ENCODE results near the gene CRYGA.
"Not testable (repeated sequence)": the region's sequence is repeated elsewhere in the genome, so short reads cannot be mapped to it uniquely, and the experiment has no call there.

CRYGA gene

DNA sequence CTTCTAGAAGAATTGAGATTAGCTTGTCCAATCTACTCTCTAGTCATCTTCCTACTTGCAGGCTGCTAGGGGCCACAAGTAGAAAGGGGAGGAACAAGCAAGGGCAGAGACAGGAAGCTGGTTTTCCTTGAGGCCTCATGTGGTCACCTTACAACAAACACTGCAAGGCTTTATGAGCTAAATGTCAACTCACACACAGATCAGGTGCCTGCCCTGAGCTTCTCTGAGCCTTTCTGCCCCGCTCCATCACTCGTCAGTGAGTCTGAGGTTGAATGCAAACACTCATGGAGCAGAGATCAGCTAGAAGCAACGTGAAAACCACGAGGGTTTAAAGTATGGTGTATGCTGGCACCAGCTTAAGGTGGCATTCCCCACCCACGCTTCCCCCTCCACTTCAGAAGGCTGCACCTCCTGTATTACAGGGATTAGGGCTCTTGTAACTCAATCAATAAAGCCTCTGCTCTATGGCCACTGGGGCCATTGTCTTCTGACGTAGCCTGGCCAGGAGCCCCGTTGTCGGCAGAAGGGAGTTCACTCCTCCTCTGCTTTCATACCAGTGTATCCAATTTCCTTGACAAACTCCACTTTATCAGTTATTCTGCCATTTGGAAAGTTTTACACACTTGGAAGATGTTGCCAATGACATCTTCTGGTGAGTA, 28.3 kb downstream of the CRYGA start:
- TF ChIP-seq, protein P1, sequence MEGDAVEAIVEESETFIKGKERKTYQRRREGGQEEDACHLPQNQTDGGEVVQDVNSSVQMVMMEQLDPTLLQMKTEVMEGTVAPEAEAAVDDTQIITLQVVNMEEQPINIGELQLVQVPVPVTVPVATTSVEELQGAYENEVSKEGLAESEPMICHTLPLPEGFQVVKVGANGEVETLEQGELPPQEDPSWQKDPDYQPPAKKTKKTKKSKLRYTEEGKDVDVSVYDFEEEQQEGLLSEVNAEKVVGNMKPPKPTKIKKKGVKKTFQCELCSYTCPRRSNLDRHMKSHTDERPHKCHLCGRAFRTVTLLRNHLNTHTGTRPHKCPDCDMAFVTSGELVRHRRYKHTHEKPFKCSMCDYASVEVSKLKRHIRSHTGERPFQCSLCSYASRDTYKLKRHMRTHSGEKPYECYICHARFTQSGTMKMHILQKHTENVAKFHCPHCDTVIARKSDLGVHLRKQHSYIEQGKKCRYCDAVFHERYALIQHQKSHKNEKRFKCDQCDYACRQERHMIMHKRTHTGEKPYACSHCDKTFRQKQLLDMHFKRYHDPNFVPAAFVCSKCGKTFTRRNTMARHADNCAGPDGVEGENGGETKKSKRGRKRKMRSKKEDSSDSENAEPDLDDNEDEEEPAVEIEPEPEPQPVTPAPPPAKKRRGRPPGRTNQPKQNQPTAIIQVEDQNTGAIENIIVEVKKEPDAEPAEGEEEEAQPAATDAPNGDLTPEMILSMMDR (IDR thresholded peaks at IDR 0.05; ENCODE audit: insufficient read depth, low read length, missing control alignments), result no peak
- H3K4me3 ChIP-seq (ENCODE audit: low read depth, low read length), result no peak overlapping the region
- no peak for DNase-seq (ENCODE audit: low read depth, low spot score)
- CTCF ChIA-PET, result no interaction called here
- POLR2A ChIA-PET, result no interaction called here

- H3K4me3 ChIP-seq (ENCODE audit: low read depth, low read length), result no peak overlapping the region
- CTCF ChIA-PET, result interaction anchor here (1.2 kb wide), 1 partner anchor 45 kb away, joined by 3 read pairs; no protein-coding TSS in a partner anchor
- POLR2A ChIA-PET, result no interaction called here
- TF ChIP-seq, protein P1 (IDR thresholded peaks at IDR 0.05; ENCODE audit: insufficient read depth, low read length, missing control alignments), result no peak
- DNase-seq (ENCODE audit: low read depth, low spot score), result no peak
Observed at GRCh38 chr2:208130712-208131110, 32.7 kb downstream of the CRYGA start.

GRCh38 chr2:208129744-208130711, 33.4 kb downstream of the CRYGA start, which contains the start of gene CRYGC:
TSS of gene CRYGC (minus strand) at chr2:208129828. CDS start at chr2:208129792, 36 bp downstream.
- TF ChIP-seq, protein P1 (IDR thresholded peaks at IDR 0.05; ENCODE audit: insufficient read depth, low read length, missing control alignments), result no peak
- H3K4me3 ChIP-seq (ENCODE audit: low read depth, low read length), result no peak within 1 kb of the TSS
- no peak for DNase-seq (ENCODE audit: low read depth, low spot score)
- ChIA-PET POLR2A (no interaction called here), CTCF (interaction anchor here (1.2 kb wide), 1 partner anchor 45 kb away, joined by 3 read pairs; no protein-coding TSS in a partner anchor)

GRCh38 chr2:208128136-208128535, 35.3 kb downstream of the CRYGA start:
- POLR2A ChIA-PET, result no interaction called here

GRCh38 chr2:208127090-208127489, 36.3 kb downstream of the CRYGA start:
- DNase-seq (ENCODE audit: low read depth, low spot score), result no peak
- no peak overlapping the region for H3K4me3 ChIP-seq (ENCODE audit: low read depth, low read length)
- POLR2A ChIA-PET, result no interaction called here
- TF ChIP-seq, protein P1 (IDR thresholded peaks at IDR 0.05; ENCODE audit: insufficient read depth, low read length, missing control alignments), result no peak
- CTCF ChIA-PET, result no interaction called here

More at GRCh38 chr2:208128136-208128535, 35.3 kb downstream of the CRYGA start:
- H3K4me3 ChIP-seq (ENCODE audit: low read depth, low read length), result no peak overlapping the region
- CTCF ChIA-PET, result interaction anchor here (1.7 kb wide), 1 partner anchor 48 kb away, joined by 7 read pairs; no protein-coding TSS in a partner anchor
- DNase-seq (ENCODE audit: low read depth, low spot score), result no peak
- TF ChIP-seq, protein P1 (IDR thresholded peaks at IDR 0.05; ENCODE audit: insufficient read depth, low read length, missing control alignments), result no peak

GRCh38 chr2:208125251-208125650, 38.1 kb downstream of the CRYGA start:
- TF ChIP-seq, protein P1 (IDR thresholded peaks at IDR 0.05; ENCODE audit: insufficient read depth, low read length, missing control alignments), result no peak
- CTCF ChIA-PET, result interaction anchor here (1.0 to 1.8 kb wide), 2 partner anchors 17 to 85 kb away, joined by 3 to 4 read pairs; no protein-coding TSS in a partner anchor
- POLR2A ChIA-PET, result no interaction called here
- no peak overlapping the region for H3K4me3 ChIP-seq (ENCODE audit: low read depth, low read length)
- DNase-seq (ENCODE audit: low read depth, low spot score), result no peak

DNA sequence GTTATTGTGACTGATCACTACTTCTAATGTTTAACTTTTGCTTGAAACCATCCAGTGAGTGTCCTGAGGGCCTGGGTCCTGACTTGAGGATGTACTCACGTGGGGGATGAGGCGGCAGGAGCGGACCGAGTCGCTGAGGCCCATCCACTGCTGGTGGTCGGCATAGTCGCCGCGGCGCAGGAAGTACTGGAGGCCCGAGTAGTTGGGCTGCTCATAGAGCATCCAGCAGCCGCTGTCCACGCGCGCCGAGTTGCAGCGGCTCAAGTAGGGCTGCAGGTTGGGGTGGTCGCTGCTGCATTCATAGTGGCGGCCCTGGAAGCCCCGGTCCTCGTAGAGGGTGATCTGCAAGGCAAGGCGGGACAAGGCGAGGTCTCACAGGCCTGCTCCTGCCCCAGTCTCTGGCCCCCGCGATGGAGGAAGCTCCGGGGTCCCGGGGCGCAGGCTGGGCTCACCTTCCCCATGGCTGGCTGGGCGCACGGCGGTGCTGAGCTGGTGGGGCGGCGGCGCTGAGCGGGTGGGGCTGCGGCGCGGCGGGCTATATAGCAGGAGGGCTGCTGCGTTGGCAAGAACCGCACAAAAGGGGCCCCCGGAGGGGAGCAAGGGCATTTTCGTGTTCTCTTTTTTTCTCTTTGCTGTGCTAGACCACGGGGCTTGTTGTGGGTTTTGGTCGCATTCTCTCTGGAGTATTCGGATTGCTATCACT, 39.2 kb downstream of the CRYGA start, which contains the start of gene CRYGD:
CRYGD (minus strand) TSS at position 512 of the 703 bp plus-strand sequence; CDS start at position 461, 51 bp downstream.
- H3K4me3 ChIP-seq (ENCODE audit: low read depth, low read length); POLR2A ChIA-PET; CTCF ChIA-PET; DNase-seq (ENCODE audit: low read depth, low spot score): not testable (repeated sequence)
